ENCODE results near the gene TMEM184A. TPM values are rescaled to one million over a fixed set of nuclear protein-coding genes. Genes with fewer than 3 reads are reported as not detected.
A peak's percentile ranks its signal among the peaks of the same experiment; 100 is the strongest.

The TMEM184A gene
- total and polyA plus RNA-seq, 11 donors: 0.19 to 0.99 (median 0.47) TPM

GRCh38 chr7:1503816-1504775, 51.9 kb downstream of the TMEM184A start, which contains the start of gene INTS1:
TSS of gene INTS1 (minus strand) at chr7:1504389. CDS start at chr7:1503960, 429 bp downstream.
- intact Hi-C loops (cut with DNase I): loop anchor here in 5 of 10 donors (1.0 to 10.0 kb wide), 6 partner anchors 26 to 67 kb away; partner anchors contain the start of genes TMEM184A (in 3 of the 5), MAFK (in 1 of the 5) and PSMG3 (in 1 of the 5)
- Histone ChIP-seq H3K9me3 (no peaks in the 10 kb centered on the region), H3K27ac (peak within 1 kb of the TSS in 11 of 12 donors; percentile 56 to 90 (median 78)), H3K4me3 (peak within 1 kb of the TSS; percentile 82 to 100 (median 100)), H3K36me3 (peaks cover 0 to 40% (median 37%) of the 10 kb centered on the region in 9 donors), H3K27me3 (no peaks in the 10 kb centered on the region), H3K4me1 (peaks cover 5 to 39% (median 24%) of the 10 kb centered on the region in 12 donors)
- ATAC-seq: peak; percentile 72 to 92 (median 88)
- 1 to 5% (median 2%) methylated on average over 20 to 118 of the region's 118 CpGs for WGBS, 4 donors
- peak; percentile 92 to 95 (median 94) for DNase-seq
- TF ChIP-seq POLR2A (IDR thresholded peaks at IDR 0.05) (peak in 1 of 2 donors; percentile 83), CTCF (IDR thresholded peaks at IDR 0.05) (peak; percentile 75 to 99 (median 92))

GRCh38 chr7:1503390-1503789, 52.6 kb downstream of the TMEM184A start:
- Histone ChIP-seq H3K27ac (peak overlapping the region in 2 of 12 donors; percentile 84 to 86), H3K9me3 (no peaks in the 10 kb centered on the region), H3K36me3 (peaks cover 0 to 45% (median 42%) of the 10 kb centered on the region in 9 donors), H3K27me3 (no peaks in the 10 kb centered on the region), H3K4me1 (peaks cover 5 to 39% (median 24%) of the 10 kb centered on the region in 12 donors), H3K4me3 (peak overlapping the region; percentile 82 to 100 (median 100))
- intact Hi-C loops (cut with DNase I): loop anchor here in 2 of 10 donors (10.0 kb wide), 1 partner anchor 51 kb away; the partner anchor contains the start of gene TMEM184A (in 2 of the 2)
- no peak for DNase-seq
- ATAC-seq: no peak
- TF ChIP-seq CTCF (IDR thresholded peaks at IDR 0.05): no peak
- WGBS, 4 donors: 24 to 40% (median 32%) methylated on average over 22 to 24 of the region's 24 CpGs

GRCh38 chr7:1502845-1503244, 53.2 kb downstream of the TMEM184A start:
- intact Hi-C loops (cut with DNase I): loop anchor here in 2 of 10 donors (10.0 kb wide), 1 partner anchor 52 kb away; the partner anchor contains the start of gene TMEM184A (in 2 of the 2)
- Histone ChIP-seq H3K9me3 (no peaks in the 10 kb centered on the region), H3K4me1 (peaks cover 5 to 39% (median 24%) of the 10 kb centered on the region in 12 donors), H3K36me3 (peaks cover 0 to 50% (median 48%) of the 10 kb centered on the region in 9 donors), H3K4me3 (peak overlapping the region in 9 of 12 donors; percentile 82 to 100 (median 100)), H3K27me3 (no peaks in the 10 kb centered on the region), H3K27ac (no peak overlapping the region)
- ATAC-seq (no peak), DNase-seq (no peak)
- TF ChIP-seq CTCF (IDR thresholded peaks at IDR 0.05) (no peak), POLR2A (IDR thresholded peaks at IDR 0.05) (no peak)
- whole genome bisulfite sequencing, 4 donors: 77 to 89% (median 85%) methylated on average over 20 of the region's 20 CpGs

Data from heart left ventricle (tissue), 16 donors.